Measurements from ENCODE around the gene ASB10.

ASB10 gene

GRCh38 chr7:151135866-151136843 lies 50.9 kb downstream of the ASB10 start:
- no peak for DNase-seq (ENCODE audit: low spot score)

- no peak for DNase-seq (ENCODE audit: low spot score)
Observed at GRCh38 chr7:151135525-151135845, 51.6 kb downstream of the ASB10 start.

GRCh38 chr7:151134743-151135524 lies 52.1 kb downstream of the ASB10 start:
- DNase-seq (ENCODE audit: low spot score) = no peak

- DNase-seq (ENCODE audit: low spot score) = no peak
Observed at GRCh38 chr7:151133986-151134742, 52.9 kb downstream of the ASB10 start.

GRCh38 chr7:151133266-151133985 lies 53.6 kb downstream of the ASB10 start:
- no peak for DNase-seq (ENCODE audit: low spot score)

- DNase-seq (ENCODE audit: low spot score) = no peak
Observed at GRCh38 chr7:151132461-151133205, 54.4 kb downstream of the ASB10 start.

- DNase-seq (ENCODE audit: low spot score) = no peak
Observed at GRCh38 chr7:151131592-151132293, 55.3 kb downstream of the ASB10 start.

GRCh38 chr7:151131224-151131591 lies 55.8 kb downstream of the ASB10 start:
- DNase-seq (ENCODE audit: low spot score) = no peak

- DNase-seq (ENCODE audit: low spot score) = no peak
Observed at GRCh38 chr7:151130741-151131157, 56.3 kb downstream of the ASB10 start.

GRCh38 chr7:151129960-151130591 lies 57.0 kb downstream of the ASB10 start:
- no peak for DNase-seq (ENCODE audit: low spot score)

GRCh38 chr7:151129117-151129959 lies 57.7 kb downstream of the ASB10 start:
- no peak for DNase-seq (ENCODE audit: low spot score)

GRCh38 chr7:151128716-151129115 lies 58.3 kb downstream of the ASB10 start:
- no peak for DNase-seq (ENCODE audit: low spot score)

- no peak for DNase-seq (ENCODE audit: low spot score)
Observed at GRCh38 chr7:151128144-151128543, 58.9 kb downstream of the ASB10 start.

GRCh38 chr7:151126491-151127137 lies 60.4 kb downstream of the ASB10 start:
- DNase-seq (ENCODE audit: low spot score) = no peak

GRCh38 chr7:151125846-151126481 lies 61.1 kb downstream of the ASB10 start:
- DNase-seq (ENCODE audit: low spot score) = peak; percentile 57

Data from hepatic stellate cell (primary cell).